ENCODE data around the gene BHLHE41. TPM values are rescaled to one million over a fixed set of nuclear protein-coding genes. Genes with fewer than 3 reads are reported as not detected.

The BHLHE41 gene
- polyA plus RNA-seq, 1 donor: 3.7 TPM

- DNase-seq: no peak
These were observed 8.7 kb upstream of the BHLHE41 start for GRCh38 chr12:26133521-26133920.

GRCh38 chr12:26132866-26133265, 8.0 kb upstream of the BHLHE41 start:
- no peak for DNase-seq

- no peak for DNase-seq
These were observed 7.1 kb upstream of the BHLHE41 start for GRCh38 chr12:26131936-26132335.

GRCh38 chr12:26130728-26131127, 5.9 kb upstream of the BHLHE41 start:
- DNase-seq: no peak

- no peak for DNase-seq
These were observed 3.3 kb upstream of the BHLHE41 start for GRCh38 chr12:26128168-26128567.

- no peak for DNase-seq
These were observed 2.6 kb upstream of the BHLHE41 start for GRCh38 chr12:26127404-26127803.

- peak; percentile 87 for DNase-seq
These were observed 1.8 kb upstream of the BHLHE41 start for GRCh38 chr12:26126340-26127284.

GRCh38 chr12:26125400-26126339, 833 bp upstream of the BHLHE41 start:
- DNase-seq: peak; percentile 76

GRCh38 chr12:26123482-26123980, 1.3 kb downstream of the BHLHE41 start:
- DNase-seq: peak; percentile 24

- DNase-seq: peak; percentile 57
These were observed 2.0 kb downstream of the BHLHE41 start for GRCh38 chr12:26122681-26123481.

- no peak for DNase-seq
These were observed 2.7 kb downstream of the BHLHE41 start for GRCh38 chr12:26122061-26122680.

- DNase-seq: no peak
These were observed 3.3 kb downstream of the BHLHE41 start for GRCh38 chr12:26121323-26122060.

- no peak for DNase-seq
These were observed 4.1 kb downstream of the BHLHE41 start for GRCh38 chr12:26120561-26121274.

- no peak for DNase-seq
These were observed 5.3 kb downstream of the BHLHE41 start for GRCh38 chr12:26119391-26119989.

- no peak for DNase-seq
These were observed 6.5 kb downstream of the BHLHE41 start for GRCh38 chr12:26118308-26118707.

GRCh38 chr12:26116829-26117715, 7.8 kb downstream of the BHLHE41 start:
- no peak for DNase-seq

- DNase-seq: no peak
These were observed 10.0 kb downstream of the BHLHE41 start for GRCh38 chr12:26114720-26115401.
